Neutrophil (primary cell): ENCODE data around the gene INPP5A.
"Not testable (repeated sequence)": the region's sequence is repeated elsewhere in the genome, so short reads cannot be mapped to it uniquely, and the experiment has no call there.

Source experiments
- H3K27ac ChIP-seq: fragments of 200-600 bp; sonication (generic); 2 replicates; pipeline ENCODE4 v1.5.1; 2016; ENCODE audit warnings: mild to moderate bottlenecking, moderate library complexity
- H3K27me3 ChIP-seq: fragments of 200-600 bp; sonication (generic); 2 replicates; pipeline ENCODE4 v1.6.0; 2016; ENCODE audit warnings: mild to moderate bottlenecking
- H3K36me3 ChIP-seq: fragments of 200-600 bp; sonication (generic); 2 replicates; pipeline ENCODE4 v1.5.1; 2017
- H3K4me1 ChIP-seq, 2 experiments: fragments of 200-600 bp in 1 of 2; sonication (generic) in 1 of 2; 1 replicate in 1 of 2; 2 replicates in 1 of 2; pipeline versions ENCODE4 v1.5.1 to v1.6.1; 2013 to 2016; ENCODE audit warnings: low read depth in 1 of 2, low read length in 1 of 2, mild to moderate bottlenecking in 1 of 2, moderate library complexity in 1 of 2; ENCODE audit not compliant: control insufficient read depth in 1 of 2, insufficient read depth in 1 of 2
- H3K4me3 ChIP-seq, 2 experiments: fragments of 200-600 bp in 1 of 2; sonication (generic) in 1 of 2; 1 replicate in 1 of 2; 2 replicates in 1 of 2; pipeline ENCODE4 v1.5.1; 2013 to 2016; ENCODE audit warnings: low read depth in 1 of 2, low read length in 1 of 2, mild to moderate bottlenecking in 1 of 2, moderate library complexity in 1 of 2
- H3K9me3 ChIP-seq: fragments of 200-600 bp; sonication (generic); 2 replicates; pipeline ENCODE4 v1.5.1; 2016
- CTCF ChIP-seq: fragments of 200-600 bp; sonication (generic); IDR thresholded peaks from 2 replicates; pipeline ENCODE4 v1.5.1; 2016; ENCODE audit warnings: antibody characterized with exemption

The INPP5A gene

GRCh38 chr10:132595021-132595420 lies 57.4 kb downstream of the INPP5A start:
- Histone ChIP-seq H3K36me3 (no peaks in the 10 kb centered on the region), H3K4me1 (peaks cover 54 to 55% of the 10 kb centered on the region in 2 experiments), H3K9me3 (no peaks in the 10 kb centered on the region), H3K27me3 (no peaks in the 10 kb centered on the region), H3K4me3 (no peak overlapping the region), H3K27ac (no peak overlapping the region)
- no peak for TF ChIP-seq CTCF

GRCh38 chr10:132595854-132596253 lies 58.3 kb downstream of the INPP5A start:
- no peak for TF ChIP-seq CTCF
- H3K4me3 ChIP-seq, result no peak overlapping the region
- no peaks in the 10 kb centered on the region for H3K9me3 ChIP-seq
- no peaks in the 10 kb centered on the region for H3K36me3 ChIP-seq
- H3K4me1 ChIP-seq, result peaks cover 45 to 46% of the 10 kb centered on the region in 2 experiments
- no peaks in the 10 kb centered on the region for H3K27me3 ChIP-seq
- no peak overlapping the region for H3K27ac ChIP-seq

- Histone ChIP-seq H3K36me3 (no peaks in the 10 kb centered on the region), H3K27me3 (no peaks in the 10 kb centered on the region), H3K4me3 (no peak overlapping the region), H3K9me3 (no peaks in the 10 kb centered on the region), H3K27ac (no peak overlapping the region), H3K4me1 (peaks cover 36 to 38% of the 10 kb centered on the region in 2 experiments)
- no peak for TF ChIP-seq CTCF
These were observed 59.2 kb downstream of the INPP5A start for GRCh38 chr10:132596742-132597279.

- H3K27ac ChIP-seq, result no peak overlapping the region
- H3K4me3 ChIP-seq, result no peak overlapping the region
- no peaks in the 10 kb centered on the region for H3K27me3 ChIP-seq
- H3K9me3 ChIP-seq, result no peaks in the 10 kb centered on the region
- TF ChIP-seq CTCF, result no peak
- H3K36me3 ChIP-seq, result no peaks in the 10 kb centered on the region
- H3K4me1 ChIP-seq, result peaks cover 34 to 35% of the 10 kb centered on the region in 2 experiments
These were observed 60.1 kb downstream of the INPP5A start for GRCh38 chr10:132597654-132598053.

GRCh38 chr10:132599023-132599618 lies 61.5 kb downstream of the INPP5A start:
- not testable (repeated sequence) for H3K27ac ChIP-seq, H3K4me3 ChIP-seq, H3K27me3 ChIP-seq, H3K36me3 ChIP-seq, H3K9me3 ChIP-seq
- peaks cover 20 to 21% of the 10 kb centered on the region in 2 experiments for H3K4me1 ChIP-seq

- no peaks in the 10 kb centered on the region for H3K9me3 ChIP-seq
- no peak for TF ChIP-seq CTCF
These were observed 62.1 kb downstream of the INPP5A start for GRCh38 chr10:132599732-132600131.

More at GRCh38 chr10:132599732-132600131, 62.1 kb downstream of the INPP5A start:
- Histone ChIP-seq H3K27ac (no peak overlapping the region), H3K4me3 (no peak overlapping the region), H3K36me3 (no peaks in the 10 kb centered on the region), H3K27me3 (no peaks in the 10 kb centered on the region), H3K4me1 (peaks cover 14% of the 10 kb centered on the region in 2 experiments)
